ENCODE measurements around the gene ADAMTS16.

- TF ChIP-seq GATA2 (IDR thresholded peaks at IDR 0.05; ENCODE audit: low read depth, low read length): no peak
- no peak for TF ChIP-seq GATA3 (IDR thresholded peaks at IDR 0.05; ENCODE audit: low read depth, low read length)
Observed at GRCh38 chr5:5291357-5291756, 151.2 kb downstream of the ADAMTS16 start.

Measured in SH-SY5Y (cell line).